GM19324 (cell line): ENCODE measurements around the gene HOXB3.

Experiments
- ATAC-seq: cut with Tn5 transposase; IDR thresholded peaks from one replicate; pipeline ENCODE4 v1.9.1; 2021; ENCODE audit warnings: mild to moderate bottlenecking, moderate library complexity; ENCODE audit not compliant: unreplicated experiment, low FRiP score

The HOXB3 gene

DNA sequence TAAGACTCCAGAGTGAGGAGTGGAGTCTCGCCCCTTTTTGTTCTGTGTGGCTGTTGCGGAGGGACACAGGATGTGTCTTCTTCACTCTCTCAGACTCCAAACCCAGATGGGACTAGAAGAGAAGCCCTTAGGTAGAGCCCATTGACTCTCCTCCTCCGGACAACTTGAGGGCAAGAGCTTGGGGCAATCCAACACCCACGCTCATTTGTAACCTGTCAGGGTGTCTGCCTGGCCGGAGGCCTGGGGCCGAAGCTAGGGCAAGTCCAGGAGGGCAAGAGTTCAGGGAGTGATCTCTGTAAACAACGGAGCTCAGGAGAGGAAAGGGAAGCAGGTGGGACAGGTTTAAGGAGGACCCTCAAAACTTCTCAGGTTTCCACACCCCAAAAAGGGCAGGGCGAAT lies 57.8 kb downstream of the HOXB3 start:
- no peak for ATAC-seq

DNA sequence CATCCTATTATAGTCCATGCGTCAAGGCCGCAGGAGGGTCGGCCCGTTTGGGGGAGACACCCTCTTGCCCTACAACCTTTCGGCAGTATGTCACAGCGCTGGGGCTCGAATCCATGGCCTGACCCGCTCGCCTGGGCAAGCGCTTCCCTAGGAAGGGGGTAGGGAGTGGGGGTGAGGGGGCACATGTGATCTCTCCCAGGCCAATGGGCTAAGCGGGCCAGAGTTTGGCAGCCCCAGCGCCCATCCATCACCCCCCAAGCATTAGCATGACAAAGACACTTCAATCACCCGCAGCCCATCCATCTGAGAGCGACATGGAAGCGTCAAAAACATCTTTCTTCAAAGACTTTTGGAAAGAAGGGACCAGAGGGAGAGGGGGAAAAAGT lies 59.2 kb downstream of the HOXB3 start, which contains the start of gene HOXB1:
TSS of gene HOXB1 (minus strand) at position 125 of the 386 bp plus-strand sequence. CDS start at position 18, 107 bp downstream.
- no peak for ATAC-seq

DNA sequence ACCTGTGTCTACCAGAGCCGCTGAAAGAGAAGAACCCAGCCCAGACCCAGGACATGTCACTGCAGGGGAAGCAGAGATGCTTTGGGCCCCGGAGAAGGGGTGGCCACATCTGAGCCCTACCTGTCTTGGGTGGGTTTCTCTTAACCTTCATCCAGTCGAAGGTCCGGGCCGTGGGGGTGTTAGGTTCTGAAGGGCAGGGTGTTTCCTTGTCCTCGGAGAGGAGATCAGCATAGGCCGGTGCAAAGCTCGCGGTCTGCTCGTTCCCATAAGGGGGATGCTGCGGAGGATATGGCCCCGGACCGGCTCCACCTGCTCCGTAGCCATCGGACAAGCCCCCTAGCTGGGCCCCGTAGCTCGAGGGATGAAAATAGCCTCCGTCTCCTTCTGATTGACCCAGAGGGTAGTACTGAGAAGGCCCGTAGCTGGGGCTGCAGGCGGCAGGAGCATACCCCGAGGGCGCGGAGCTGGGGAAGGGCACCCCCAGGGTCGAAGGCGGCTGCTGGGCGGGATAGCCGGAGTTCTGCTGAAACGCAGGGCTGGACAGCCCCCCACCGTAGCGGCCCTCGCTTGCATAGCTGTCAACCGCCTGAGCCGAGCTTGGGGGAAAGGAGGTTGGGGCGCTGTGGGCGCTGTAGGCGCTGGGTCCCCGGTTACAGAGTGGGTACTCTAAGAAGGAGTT lies 59.7 kb downstream of the HOXB3 start:
- no peak for ATAC-seq

DNA sequence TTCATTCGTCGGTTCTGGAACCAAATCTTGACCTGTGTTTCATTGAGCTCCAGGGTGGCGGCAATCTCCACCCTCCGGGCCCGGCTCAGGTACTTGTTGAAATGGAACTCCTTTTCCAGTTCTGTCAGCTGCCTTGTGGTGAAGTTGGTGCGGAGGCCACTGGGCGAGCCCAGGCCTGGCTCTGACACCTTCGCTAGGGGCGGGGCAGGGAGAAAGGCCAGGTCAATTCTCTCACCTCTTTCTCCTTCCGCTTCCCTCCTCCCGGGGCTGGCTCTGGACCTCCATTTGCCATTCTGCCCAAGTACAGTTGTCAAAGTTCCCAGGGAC lies 60.4 kb downstream of the HOXB3 start:
- no peak for ATAC-seq

DNA sequence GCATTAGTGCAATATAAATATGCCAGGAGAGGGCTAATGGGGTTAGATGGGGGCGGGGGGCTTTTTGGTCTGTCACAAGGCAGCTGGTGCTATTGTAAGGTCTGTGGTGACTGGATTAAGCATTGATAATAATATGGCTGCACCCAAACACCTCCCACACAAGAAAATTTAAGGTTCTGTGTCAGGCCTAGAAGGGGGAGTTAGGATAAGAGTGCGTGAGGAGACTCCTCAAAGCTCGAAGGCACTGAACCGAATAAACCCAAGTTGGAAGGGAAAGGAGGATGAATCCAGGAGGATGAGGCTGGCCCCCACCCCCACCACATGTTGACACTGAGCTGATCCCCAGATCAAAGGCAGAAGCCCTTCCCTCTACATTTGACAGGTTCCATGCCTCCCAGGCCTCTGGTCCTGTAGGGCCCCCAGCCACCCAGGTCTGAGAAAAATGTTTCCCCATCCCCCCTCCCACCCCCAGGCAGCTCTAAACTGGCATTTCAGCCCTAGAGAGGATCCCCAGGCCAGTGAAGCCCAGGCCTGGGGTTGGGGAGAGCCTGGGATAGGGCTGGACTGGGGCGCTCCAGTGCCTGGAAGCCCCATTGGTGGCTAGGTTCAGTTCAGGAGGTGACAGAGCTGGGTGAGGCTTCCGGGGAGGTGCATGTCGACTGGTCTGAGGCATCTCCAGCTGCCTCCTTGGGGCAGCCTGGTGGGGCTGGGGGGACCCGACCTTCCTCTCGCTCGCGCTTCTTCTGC lies 60.9 kb downstream of the HOXB3 start:
- no peak for ATAC-seq

DNA sequence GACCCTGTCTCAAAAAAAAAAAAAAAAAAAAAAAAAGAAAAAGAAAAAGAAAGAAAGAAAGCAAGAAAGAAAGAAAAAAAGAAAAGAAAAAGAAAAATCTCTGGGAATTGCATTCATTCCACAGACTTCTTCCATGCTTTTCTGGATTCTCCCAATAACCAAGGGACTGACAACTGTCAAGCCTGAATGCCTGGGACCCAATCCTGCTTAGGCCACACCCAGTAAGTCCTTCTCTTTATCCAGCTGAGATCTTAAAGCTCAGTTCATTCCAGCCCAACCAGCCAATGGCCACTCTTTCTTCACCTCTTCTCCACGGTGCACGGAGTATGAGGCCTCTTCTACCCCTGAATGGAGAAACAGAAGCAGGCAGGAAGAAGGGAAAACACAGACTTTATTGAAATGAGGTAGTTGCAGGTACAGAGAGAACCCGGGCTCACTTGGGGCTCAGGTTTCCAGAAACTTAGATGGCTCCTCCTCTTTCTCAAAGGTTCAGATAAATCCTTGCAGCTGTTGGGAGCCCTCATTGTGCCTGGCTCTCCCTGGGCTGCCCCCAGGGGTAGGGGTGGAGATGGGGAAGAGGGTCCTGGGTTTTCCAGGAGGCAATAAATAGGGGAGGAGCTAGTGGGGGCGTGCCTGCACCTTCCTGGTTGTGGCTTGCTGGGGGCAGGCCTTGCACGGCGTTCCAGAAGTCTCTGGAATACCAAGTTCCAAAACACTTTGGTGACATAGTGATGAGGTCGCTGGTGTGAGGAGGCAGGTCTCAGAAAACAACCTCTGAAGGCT lies 61.7 kb downstream of the HOXB3 start:
- ATAC-seq: no peak

DNA sequence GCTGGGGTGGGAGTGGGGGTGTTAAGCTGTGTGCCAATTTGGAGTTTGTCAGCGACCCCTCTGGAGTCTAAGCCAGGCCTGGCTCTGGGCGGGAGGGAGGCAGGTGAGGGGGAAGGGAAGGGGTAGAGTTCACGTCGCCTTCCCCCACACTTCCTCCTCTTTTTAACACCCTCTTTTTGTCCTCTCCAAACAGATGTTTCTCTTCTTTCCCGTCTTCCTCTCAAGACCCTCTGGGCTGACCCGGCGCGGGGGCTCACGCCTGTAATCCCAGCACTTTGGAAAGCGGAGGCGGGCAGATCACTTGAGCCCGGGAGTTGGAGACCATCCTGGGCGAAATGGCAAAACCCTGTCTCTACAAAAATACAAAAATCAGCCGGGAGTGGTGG lies 62.5 kb downstream of the HOXB3 start:
- no peak for ATAC-seq

DNA sequence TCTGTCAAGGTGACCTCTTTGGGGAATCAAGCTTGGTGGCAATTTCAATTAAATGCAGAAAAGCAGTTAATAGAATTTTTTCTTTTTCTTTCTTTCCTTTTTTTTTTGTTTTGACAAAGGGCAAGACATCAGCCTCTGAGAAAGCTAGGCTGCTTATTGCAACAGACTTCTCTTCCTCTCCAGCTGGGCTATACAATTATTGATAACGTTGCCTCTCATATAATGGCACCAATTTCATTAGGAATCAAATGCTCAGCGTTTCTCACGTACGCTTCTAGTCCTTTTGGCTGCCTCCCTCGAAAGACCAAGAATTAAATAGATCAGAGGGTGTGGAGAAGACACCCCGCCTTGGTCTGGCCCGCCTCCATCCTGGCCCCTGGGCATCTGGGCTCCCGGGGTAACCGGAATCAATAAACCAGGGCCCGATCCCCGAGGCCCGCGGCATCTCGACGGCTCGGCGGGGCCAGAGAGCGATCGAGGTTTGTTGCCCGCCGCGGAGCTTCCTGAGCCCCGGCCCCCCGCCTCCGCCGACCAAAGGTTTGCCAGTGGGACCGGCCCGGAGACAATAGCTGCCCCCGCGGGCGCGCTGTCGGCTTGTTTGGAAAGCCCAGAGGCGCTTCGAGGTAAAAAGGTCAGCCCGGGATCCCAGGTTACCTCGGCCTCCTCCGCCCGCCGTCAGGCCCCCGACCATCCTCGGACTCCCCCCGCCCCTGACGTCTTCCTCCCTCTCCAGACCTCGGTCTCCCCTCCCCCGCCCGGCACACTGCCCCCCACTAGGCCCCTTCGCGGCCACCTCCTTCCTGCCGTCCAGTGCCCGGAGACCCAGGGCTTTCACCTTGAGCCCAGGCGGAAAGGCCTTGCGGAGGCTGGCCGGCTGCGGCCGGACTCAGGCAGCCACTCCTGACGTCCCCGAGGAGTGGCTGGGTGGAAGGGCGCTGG lies 63.2 kb downstream of the HOXB3 start:
- no peak for ATAC-seq

DNA sequence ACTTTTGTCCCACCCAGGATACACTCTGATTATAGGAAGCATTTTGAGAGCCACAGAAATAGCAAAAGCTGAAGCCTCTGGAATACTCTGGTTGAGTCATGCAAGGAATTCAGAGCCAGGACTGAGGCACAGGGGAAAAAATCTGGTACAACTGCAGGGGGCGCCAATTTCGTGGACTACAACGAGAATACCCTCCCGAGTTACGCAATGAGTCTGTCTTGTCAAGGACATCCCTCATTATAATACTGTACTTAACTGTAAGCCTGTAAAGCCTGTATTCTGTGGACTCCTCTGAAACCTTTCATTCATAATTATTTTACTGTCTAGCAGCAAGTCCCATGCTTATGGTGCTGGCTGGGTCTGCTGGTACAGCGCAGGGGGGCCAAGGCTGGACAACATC lies 67.0 kb downstream of the HOXB3 start:
- no peak for ATAC-seq

DNA sequence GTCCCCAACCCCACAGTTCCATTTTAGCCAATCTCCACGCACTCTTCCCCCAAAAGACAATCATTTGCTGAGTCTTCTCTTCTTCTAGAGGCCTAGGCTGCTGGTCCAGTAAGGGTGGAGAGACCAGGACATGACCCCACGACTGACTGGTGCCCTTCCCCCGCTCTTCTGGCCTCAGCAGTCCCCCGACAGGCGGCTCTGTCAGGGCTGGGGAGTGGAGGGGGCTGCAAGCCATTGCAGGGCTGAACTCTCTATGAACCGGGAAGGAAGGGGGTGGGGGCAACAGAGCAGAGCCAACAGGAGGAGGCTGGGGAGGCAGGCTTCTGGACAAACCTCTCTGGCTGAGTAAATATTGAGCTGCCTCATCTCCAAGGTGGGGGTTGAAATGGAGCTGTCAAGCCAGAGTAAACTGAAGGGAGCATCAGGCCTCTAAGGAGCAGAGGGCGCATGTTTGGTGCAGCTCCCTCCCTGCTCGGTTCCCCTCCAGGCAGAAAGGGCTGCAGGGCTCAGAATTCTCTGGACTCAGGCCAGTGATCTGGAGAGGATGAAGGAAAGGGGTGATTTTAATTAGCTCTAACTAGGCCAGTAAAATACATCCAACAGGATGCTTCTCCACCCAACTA lies 67.9 kb downstream of the HOXB3 start:
- ATAC-seq: no peak

DNA sequence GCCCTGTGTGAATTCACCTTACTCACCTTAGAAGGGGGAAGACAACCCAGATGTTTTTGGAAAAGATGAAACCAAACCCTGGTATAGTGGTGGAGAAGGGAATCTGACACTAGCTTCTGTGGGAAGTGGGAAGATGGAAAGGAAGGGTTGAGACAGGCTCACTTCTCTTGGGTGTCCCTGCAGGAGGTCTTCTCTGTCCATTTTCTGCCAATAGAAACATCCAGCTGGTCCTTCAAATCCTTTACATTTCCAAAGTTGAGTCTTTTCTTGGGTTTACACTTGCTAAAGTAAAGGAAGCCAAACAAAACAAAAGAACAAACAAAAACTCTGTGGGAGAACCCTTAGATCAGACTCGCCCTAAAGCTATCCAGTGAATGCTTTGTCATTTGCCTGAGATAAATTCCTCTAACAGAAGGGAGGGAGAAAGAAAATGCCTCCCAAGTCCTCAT lies 69.4 kb downstream of the HOXB3 start:
- ATAC-seq: no peak

DNA sequence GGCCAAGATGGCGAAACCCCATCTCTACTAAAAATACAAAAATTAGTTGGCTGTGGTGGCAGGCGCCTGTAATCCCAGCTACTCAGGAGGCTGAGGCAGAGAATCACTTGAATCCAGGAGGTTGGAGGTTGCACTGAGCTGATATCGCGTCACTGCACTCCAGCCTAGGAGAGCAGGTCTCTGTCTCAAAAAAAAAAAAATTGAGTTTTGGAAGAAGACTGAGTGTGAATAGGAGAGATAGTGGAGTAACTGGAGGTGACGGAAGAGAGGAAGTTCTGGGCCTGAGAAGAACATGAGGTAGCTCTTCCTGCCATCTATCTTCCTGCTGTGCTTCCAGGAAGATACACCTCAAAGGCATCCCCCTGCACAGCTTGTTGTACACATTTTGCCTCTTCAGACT lies 70.6 kb downstream of the HOXB3 start:
- no peak for ATAC-seq

DNA sequence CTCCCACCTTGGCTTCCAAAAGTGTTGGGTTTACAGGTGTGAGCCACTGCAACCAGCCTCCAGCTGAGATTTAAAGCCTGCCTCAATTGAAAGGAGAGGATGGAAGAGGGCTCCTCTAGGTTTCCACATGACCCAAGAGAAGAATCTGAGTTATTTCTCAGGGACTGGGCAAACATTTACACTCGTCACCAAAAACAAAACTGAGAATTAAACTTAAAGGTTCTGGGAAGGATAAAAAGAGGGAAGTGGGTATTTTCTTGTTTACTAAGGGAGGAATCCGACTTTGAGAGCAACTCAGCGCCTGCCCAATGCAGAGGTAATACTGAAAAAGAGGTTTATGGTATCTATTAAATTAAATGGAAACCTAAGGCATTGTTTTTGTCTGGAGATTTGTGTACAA lies 72.6 kb downstream of the HOXB3 start:
- no peak for ATAC-seq

DNA sequence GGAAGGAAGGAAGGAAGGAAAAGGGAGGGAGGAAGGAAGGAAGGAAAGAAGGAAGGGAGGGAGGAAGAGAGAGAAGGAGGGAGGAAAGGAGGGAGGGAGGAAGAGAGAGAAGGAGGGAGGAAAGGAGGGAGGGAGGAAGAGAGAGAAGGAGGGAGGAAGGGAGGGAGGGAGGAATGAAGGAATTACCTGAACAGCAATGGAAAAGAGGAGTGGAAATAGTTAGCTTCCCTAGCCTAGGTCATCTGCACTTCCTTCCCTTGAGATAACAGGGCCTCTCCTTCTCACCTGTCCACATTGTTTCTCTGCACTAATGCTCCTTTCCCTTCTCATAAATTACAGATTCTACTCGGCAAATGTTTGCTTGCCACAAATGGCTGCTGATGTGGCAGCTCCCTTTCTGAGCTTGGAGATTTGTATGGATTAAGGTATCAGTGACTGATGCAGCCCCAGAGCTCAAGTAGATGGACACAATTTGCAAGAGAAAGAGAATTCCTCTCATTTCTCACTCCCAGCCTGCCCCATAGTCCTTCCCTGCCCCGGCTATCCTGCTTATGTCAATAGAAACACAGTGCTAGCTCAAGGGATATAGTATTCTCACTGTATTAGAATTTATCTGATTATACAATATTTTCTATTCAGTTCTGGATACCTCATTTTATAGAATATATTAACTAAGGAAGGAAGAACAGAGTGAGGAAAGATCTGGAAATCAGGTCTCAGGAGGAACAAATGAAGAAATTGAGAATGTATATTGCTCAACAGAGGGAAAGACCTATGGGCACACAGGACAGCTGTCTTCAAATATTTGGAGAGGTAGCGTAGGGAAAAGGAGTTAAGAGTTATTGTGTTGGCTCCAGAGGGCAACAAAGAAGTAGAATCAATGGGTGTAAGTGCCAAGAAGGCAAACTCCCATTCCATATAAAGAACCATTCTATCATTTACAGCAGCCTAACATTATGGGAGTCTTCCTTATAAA lies 73.8 kb downstream of the HOXB3 start:
- no peak for ATAC-seq

DNA sequence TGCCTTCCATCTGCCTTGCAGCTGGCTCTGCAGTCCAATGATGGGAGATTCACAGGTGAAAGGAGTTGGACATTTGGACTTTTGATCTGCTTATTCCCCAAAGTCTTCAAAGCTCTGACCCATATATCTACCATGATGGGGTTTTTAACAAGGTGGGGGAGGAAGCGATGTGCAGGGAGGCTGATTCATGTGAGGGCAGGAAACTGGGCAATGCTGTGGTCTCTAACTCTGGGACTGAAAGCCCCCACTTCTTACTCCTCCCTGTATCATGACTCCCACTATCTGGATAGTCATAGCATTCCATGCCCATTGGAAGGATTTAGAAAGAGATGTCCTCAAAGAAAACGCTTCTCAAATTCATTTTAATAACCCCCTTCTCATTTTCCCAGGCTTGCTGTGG lies 75.6 kb downstream of the HOXB3 start:
- no peak for ATAC-seq

DNA sequence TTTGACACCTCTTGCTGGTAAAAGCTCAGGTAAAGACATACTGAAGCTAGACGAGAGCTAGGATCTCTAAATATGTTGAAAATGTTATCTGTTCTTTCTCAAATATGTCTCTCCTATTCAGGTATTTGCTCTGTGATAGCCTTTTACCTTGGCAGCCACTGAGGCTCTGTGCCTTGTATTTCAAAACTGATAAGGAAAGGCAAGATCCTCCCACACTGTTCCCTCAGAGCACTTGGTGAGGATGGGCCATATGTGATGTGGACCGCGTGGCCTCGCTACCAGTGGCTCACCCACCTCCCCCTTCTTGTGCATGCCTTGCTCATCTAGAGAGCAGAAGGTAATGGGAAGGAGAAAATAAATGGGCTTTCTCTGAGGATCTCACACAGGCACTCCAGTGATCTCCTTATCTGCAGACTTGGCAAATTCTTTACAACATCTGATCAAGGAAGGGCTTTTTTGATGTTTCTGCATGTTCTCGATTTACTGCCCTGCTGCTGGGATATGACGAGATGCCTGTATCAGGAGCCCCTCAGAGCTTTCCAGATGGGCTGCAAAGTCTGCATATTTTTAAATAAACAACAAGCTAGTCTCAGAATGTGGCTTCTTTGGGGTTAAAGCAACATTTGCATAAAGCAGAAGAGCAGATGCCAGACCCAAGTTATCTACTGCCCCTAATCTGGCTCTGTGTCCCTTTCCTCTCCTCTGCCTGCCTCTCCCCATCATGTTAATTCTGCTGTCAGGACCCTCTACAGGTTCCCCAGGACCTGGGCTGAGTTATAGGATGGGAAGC lies 76.2 kb downstream of the HOXB3 start:
- ATAC-seq: no peak

DNA sequence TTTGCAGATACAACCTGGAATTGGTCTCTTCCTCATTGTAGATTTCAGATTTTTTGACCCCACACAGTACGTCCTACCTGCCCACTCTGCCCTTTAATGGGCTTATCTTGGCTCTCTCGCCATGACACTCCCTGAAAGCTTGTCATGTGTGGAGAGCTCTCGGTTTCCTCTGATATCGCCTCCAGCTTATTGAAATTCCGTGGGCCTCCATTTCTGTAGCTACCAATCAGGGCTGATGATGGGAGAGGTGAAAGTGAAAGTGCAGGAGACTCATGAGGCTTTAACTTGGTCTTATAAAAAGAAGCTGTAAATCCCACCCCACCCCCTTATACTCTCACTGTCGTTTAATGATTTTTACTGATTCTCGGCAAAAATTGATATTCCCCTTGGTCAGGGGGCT lies 76.9 kb downstream of the HOXB3 start:
- no peak for ATAC-seq
